IPS-20b (cell line): Measurements from ENCODE around the gene ZBED4.

Source experiments
- H3K27ac ChIP-seq: one replicate; pipeline ENCODE4 v1.5.1; 2013; ENCODE audit warnings: low read length
- H3K27me3 ChIP-seq: 2 replicates; pipeline ENCODE4 v1.6.1; 2013; ENCODE audit warnings: mild to moderate bottlenecking, low read length, inconsistent platforms; ENCODE audit not compliant: insufficient read depth
- H3K36me3 ChIP-seq: 2 replicates; pipeline ENCODE4 v1.6.1; 2013; ENCODE audit warnings: low read depth, mild to moderate bottlenecking, inconsistent platforms, low read length, moderate library complexity; ENCODE audit not compliant: insufficient read depth
- H3K4me1 ChIP-seq: 2 replicates; pipeline ENCODE4 v1.6.1; 2013; ENCODE audit warnings: mild to moderate bottlenecking, control low read depth, inconsistent platforms, low read length, moderate library complexity; ENCODE audit not compliant: insufficient read depth
- H3K4me3 ChIP-seq: 2 replicates; pipeline ENCODE4 v1.5.1; 2013; ENCODE audit warnings: mild to moderate bottlenecking, low read length, inconsistent platforms
- H3K9ac ChIP-seq: 2 replicates; pipeline ENCODE4 v1.6.1; 2013; ENCODE audit warnings: low read depth, mild to moderate bottlenecking, inconsistent platforms, low read length, moderate library complexity
- H3K9me3 ChIP-seq: 2 replicates; pipeline ENCODE4 v1.6.1; 2013; ENCODE audit warnings: mild to moderate bottlenecking, low read depth, low read length, inconsistent platforms; ENCODE audit not compliant: insufficient read depth

Gene ZBED4

GRCh38 chr22:49910229-49911155, 56.8 kb downstream of the ZBED4 start:
- H3K9ac ChIP-seq: no peak overlapping the region
- H3K9me3 ChIP-seq: no peaks in the 10 kb centered on the region
- H3K27ac ChIP-seq: no peak overlapping the region
- H3K4me1 ChIP-seq: no peaks in the 10 kb centered on the region
- no peak overlapping the region for H3K4me3 ChIP-seq
- H3K36me3 ChIP-seq: peaks cover 29% of the 10 kb centered on the region
- H3K27me3 ChIP-seq: no peaks in the 10 kb centered on the region

GRCh38 chr22:49911881-49912625, 58.4 kb downstream of the ZBED4 start:
- Histone ChIP-seq H3K4me3 (no peak overlapping the region), H3K4me1 (no peaks in the 10 kb centered on the region), H3K36me3 (peaks cover 29% of the 10 kb centered on the region), H3K27ac (no peak overlapping the region), H3K9me3 (no peaks in the 10 kb centered on the region), H3K27me3 (no peaks in the 10 kb centered on the region), H3K9ac (no peak overlapping the region)

GRCh38 chr22:49913026-49913425, 59.4 kb downstream of the ZBED4 start:
- H3K9ac ChIP-seq: no peak overlapping the region
- no peaks in the 10 kb centered on the region for H3K27me3 ChIP-seq
- no peaks in the 10 kb centered on the region for H3K4me1 ChIP-seq
- no peak overlapping the region for H3K27ac ChIP-seq
- H3K4me3 ChIP-seq: no peak overlapping the region
- peaks cover 25% of the 10 kb centered on the region for H3K36me3 ChIP-seq
- no peaks in the 10 kb centered on the region for H3K9me3 ChIP-seq

- Histone ChIP-seq H3K9ac (no peak overlapping the region), H3K36me3 (peaks cover 25% of the 10 kb centered on the region), H3K4me1 (no peaks in the 10 kb centered on the region), H3K4me3 (no peak overlapping the region), H3K27ac (no peak overlapping the region), H3K9me3 (no peaks in the 10 kb centered on the region), H3K27me3 (no peaks in the 10 kb centered on the region)
These were observed 59.8 kb downstream of the ZBED4 start for GRCh38 chr22:49913446-49913845.

- no peak overlapping the region for H3K27ac ChIP-seq
- H3K9ac ChIP-seq: no peak overlapping the region
- H3K4me3 ChIP-seq: no peak overlapping the region
- H3K36me3 ChIP-seq: peaks cover 21% of the 10 kb centered on the region
- H3K9me3 ChIP-seq: no peaks in the 10 kb centered on the region
- H3K4me1 ChIP-seq: no peaks in the 10 kb centered on the region
- no peaks in the 10 kb centered on the region for H3K27me3 ChIP-seq
These were observed 60.6 kb downstream of the ZBED4 start for GRCh38 chr22:49914256-49914655.

- Histone ChIP-seq H3K27ac (no peak overlapping the region), H3K36me3 (peaks cover 23% of the 10 kb centered on the region), H3K4me1 (no peaks in the 10 kb centered on the region), H3K4me3 (no peak overlapping the region), H3K9me3 (no peaks in the 10 kb centered on the region), H3K27me3 (no peaks in the 10 kb centered on the region), H3K9ac (no peak overlapping the region)
These were observed 62.0 kb downstream of the ZBED4 start for GRCh38 chr22:49915610-49916009.

- H3K27ac ChIP-seq: no peak overlapping the region
- H3K9ac ChIP-seq: no peak overlapping the region; the same call in 1 of the 2 replicates
- peak overlapping the region; percentile 84 for H3K4me3 ChIP-seq
- H3K4me1 ChIP-seq: no peaks in the 10 kb centered on the region
- peaks cover 29% of the 10 kb centered on the region for H3K36me3 ChIP-seq
- no peaks in the 10 kb centered on the region for H3K9me3 ChIP-seq
- H3K27me3 ChIP-seq: no peaks in the 10 kb centered on the region
These were observed 63.2 kb downstream of the ZBED4 start for GRCh38 chr22:49916831-49917230.

- no peaks in the 10 kb centered on the region for H3K9me3 ChIP-seq
- no peaks in the 10 kb centered on the region for H3K4me1 ChIP-seq
- H3K36me3 ChIP-seq: peaks cover 18% of the 10 kb centered on the region
- H3K9ac ChIP-seq: peak within 1 kb of the TSS; percentile 89; the same call in 1 of the 2 replicates
- peak within 1 kb of the TSS; percentile 12 for H3K27ac ChIP-seq
- peak within 1 kb of the TSS; percentile 84 for H3K4me3 ChIP-seq
- H3K27me3 ChIP-seq: no peaks in the 10 kb centered on the region
These were observed 64.6 kb downstream of the ZBED4 start, which contains the start of the genes ALG12 and CRELD2 for GRCh38 chr22:49917974-49918910. TSS of gene ALG12 (minus strand) at chr22:49918438. CDS start at chr22:49913765, 4,673 bp downstream. TSS of gene CRELD2 (plus strand) at chr22:49918634. CDS start at chr22:49918770, 136 bp downstream.

GRCh38 chr22:49918911-49919881, 65.6 kb downstream of the ZBED4 start:
- H3K27ac ChIP-seq: no peak overlapping the region
- peak overlapping the region; percentile 84 for H3K4me3 ChIP-seq
- H3K4me1 ChIP-seq: no peaks in the 10 kb centered on the region
- peak overlapping the region; percentile 67; the same call in 1 of the 2 replicates for H3K9ac ChIP-seq
- H3K36me3 ChIP-seq: 0 out of 2 replicates have a peak, but pooled peaks cover 12% of the 10 kb centered on the region
- no peaks in the 10 kb centered on the region for H3K27me3 ChIP-seq
- no peaks in the 10 kb centered on the region for H3K9me3 ChIP-seq

GRCh38 chr22:49920859-49921258, 67.2 kb downstream of the ZBED4 start:
- Histone ChIP-seq H3K27me3 (no peaks in the 10 kb centered on the region), H3K4me3 (no peak overlapping the region), H3K9ac (no peak overlapping the region), H3K36me3 (0 out of 2 replicates have a peak, but pooled peaks cover 12% of the 10 kb centered on the region), H3K27ac (no peak overlapping the region), H3K9me3 (no peaks in the 10 kb centered on the region), H3K4me1 (no peaks in the 10 kb centered on the region)
